HG03469 (cell line): ENCODE measurements around the gene PLCD1.
"Not testable (repeated sequence)": the region's sequence is repeated elsewhere in the genome, so short reads cannot be mapped to it uniquely, and the experiment has no call there.

Experiments
- ATAC-seq: cut with Tn5 transposase; IDR thresholded peaks from one replicate; pipeline ENCODE4 v1.9.1; 2021; ENCODE audit warnings: mild to moderate bottlenecking, moderate library complexity, moderate number of reproducible peaks; ENCODE audit not compliant: unreplicated experiment

PLCD1 gene

GRCh38 chr3:38038447-38038911 lies 9.0 kb upstream of the PLCD1 start:
- no peak for ATAC-seq

GRCh38 chr3:38036906-38037305 lies 7.5 kb upstream of the PLCD1 start:
- no peak for ATAC-seq

- ATAC-seq, result no peak
Measured at GRCh38 chr3:38036286-38036685, 6.8 kb upstream of the PLCD1 start.

GRCh38 chr3:38034335-38034734 lies 4.9 kb upstream of the PLCD1 start:
- ATAC-seq, result not testable (repeated sequence)

- not testable (repeated sequence) for ATAC-seq
Measured at GRCh38 chr3:38033586-38033985, 4.1 kb upstream of the PLCD1 start.

GRCh38 chr3:38032328-38032865 lies 3.0 kb upstream of the PLCD1 start:
- no peak for ATAC-seq

GRCh38 chr3:38031022-38031994 lies 1.9 kb upstream of the PLCD1 start:
- no peak for ATAC-seq

GRCh38 chr3:38030126-38031021 lies 932 bp upstream of the PLCD1 start:
- no peak for ATAC-seq

- no peak for ATAC-seq
Measured at GRCh38 chr3:38028621-38029361, 651 bp downstream of the PLCD1 start.

- ATAC-seq, result no peak
Measured at GRCh38 chr3:38027466-38028465, 1.7 kb downstream of the PLCD1 start.

GRCh38 chr3:38026856-38027255 lies 2.6 kb downstream of the PLCD1 start:
- no peak for ATAC-seq

- no peak for ATAC-seq
Measured at GRCh38 chr3:38022896-38023709, 6.3 kb downstream of the PLCD1 start.

GRCh38 chr3:38022301-38022700 lies 7.1 kb downstream of the PLCD1 start:
- ATAC-seq, result no peak

- ATAC-seq, result no peak
Measured at GRCh38 chr3:38021196-38021595, 8.2 kb downstream of the PLCD1 start.

GRCh38 chr3:38020342-38020726 lies 9.1 kb downstream of the PLCD1 start:
- no peak for ATAC-seq

GRCh38 chr3:38019658-38020341 lies 9.6 kb downstream of the PLCD1 start:
- no peak for ATAC-seq

- ATAC-seq, result no peak
Measured at GRCh38 chr3:38018296-38019266, 10.9 kb downstream of the PLCD1 start.
